SK-N-SH (cell line): ENCODE results near the gene ZNF569. TPM values are rescaled to one million over a fixed set of nuclear protein-coding genes. Genes with fewer than 3 reads are reported as not detected.
"Not testable (repeated sequence)": the region's sequence is repeated elsewhere in the genome, so short reads cannot be mapped to it uniquely, and the experiment has no call there.

Experiments used
- CTCF ChIA-PET: fragments of 300-600, 350-600 bp; formaldehyde crosslinking; extraction: SDS; loops from one replicate; lab custom pipeline; 2021; lab: Yijun Ruan, JAX
- POLR2A ChIA-PET: fragments of 350-600 bp; sonication (Branson Sonifier 250); formaldehyde crosslinking; extraction: SDS; loops from one replicate; lab custom pipeline; 2020; ENCODE audit warnings: antibody characterized with exemption, inconsistent platforms; lab: Yijun Ruan, JAX
- DNase-seq: peaks from one replicate; pipeline ENCODE4 v3.0.0; 2012
- H2AFZ ChIP-seq: fragments of 200-600 bp; sonication (generic); 2 replicates; pipeline ENCODE4 v1.8.1; 2016; ENCODE audit warnings: antibody characterized with exemption, mild to moderate bottlenecking, low read depth
- H3F3A ChIP-seq: fragments of 200-600 bp; sonication (generic); replicated peaks from 2 replicates; pipeline ENCODE3; 2016; ENCODE audit warnings: antibody characterized with exemption, mild to moderate bottlenecking; ENCODE audit not compliant: insufficient read depth
- H3K27ac ChIP-seq, 2 experiments: fragments of 200-500 bp in 1 of 2; fragments of 200-600 bp in 1 of 2; sonication (Bioruptor generic) in 1 of 2; sonication (generic), shearing (Covaris generic) in 1 of 2; 2 replicates each; pipeline versions ENCODE4 v1.5.1 to v1.6.1; 2014 to 2016; ENCODE audit warnings: low read depth in 2 of 2, inconsistent platforms in 1 of 2, low read length in 1 of 2, mild to moderate bottlenecking in 1 of 2, mixed read lengths in 1 of 2
- H3K27me3 ChIP-seq: fragments of 200-600 bp; sonication (generic), shearing (Covaris generic); 2 replicates; pipeline ENCODE4 v1.6.1; 2016; ENCODE audit warnings: mixed run types; ENCODE audit not compliant: insufficient read depth
- H3K36me3 ChIP-seq, 2 experiments: fragments of 200-500 bp in 1 of 2; fragments of 200-600 bp in 1 of 2; sonication (Bioruptor generic) in 1 of 2; sonication (generic) in 1 of 2; replicated peaks in 1 of 2; 2 replicates each; pipeline versions ENCODE3 to v1.5.1; 2014 to 2016; ENCODE audit warnings: low read length in 1 of 2, mild to moderate bottlenecking in 1 of 2; ENCODE audit not compliant: insufficient read depth in 2 of 2, control insufficient read depth in 1 of 2
- H3K4me1 ChIP-seq, 2 experiments: fragments of 200-500 bp in 1 of 2; fragments of 200-600 bp in 1 of 2; sonication (Bioruptor generic) in 1 of 2; sonication (generic), shearing (Covaris generic) in 1 of 2; 2 replicates each; pipeline versions ENCODE4 v1.5.1 to v1.6.1; 2014 to 2016; ENCODE audit warnings: low read depth in 1 of 2, low read length in 1 of 2, mixed run types in 1 of 2; ENCODE audit not compliant: insufficient read depth in 2 of 2, control insufficient read depth in 1 of 2
- H3K4me2 ChIP-seq: fragments of 200-600 bp; sonication (generic), shearing (Covaris generic); 2 replicates; pipeline ENCODE4 v1.6.1; 2017; ENCODE audit warnings: mixed run types
- H3K4me3 ChIP-seq, 2 experiments: fragments of 200-500 bp in 1 of 2; fragments of 200-600 bp in 1 of 2; sonication (Bioruptor generic) in 1 of 2; sonication (generic), shearing (Covaris generic) in 1 of 2; 2 replicates each; pipeline versions ENCODE4 v1.5.1 to v1.8.1; 2014 to 2016; ENCODE audit warnings: low read depth in 2 of 2, inconsistent platforms in 1 of 2, low read length in 1 of 2, mild to moderate bottlenecking in 1 of 2, mixed read lengths in 1 of 2, moderate library complexity in 1 of 2
- H3K79me2 ChIP-seq: fragments of 200-600 bp; sonication (generic); 2 replicates; pipeline ENCODE4 v1.8.1; 2017; ENCODE audit warnings: mild to moderate bottlenecking; ENCODE audit not compliant: insufficient read depth
- H3K9ac ChIP-seq: fragments of 200-600 bp; sonication (generic); 2 replicates; pipeline ENCODE4 v1.6.1; 2017; ENCODE audit warnings: mixed run types
- H3K9me2 ChIP-seq: fragments of 200-600 bp; sonication (generic); 2 replicates; pipeline ENCODE4 v1.6.1; 2017; ENCODE audit warnings: mixed run types
- H3K9me3 ChIP-seq: fragments of 200-600 bp; sonication (generic); 2 replicates; pipeline ENCODE4 v1.6.1; 2017; ENCODE audit warnings: mixed run types, mild to moderate bottlenecking, moderate library complexity
- H4K20me1 ChIP-seq: fragments of 200-600 bp; sonication (generic); 2 replicates; pipeline ENCODE4 v1.6.1; 2017; ENCODE audit warnings: mild to moderate bottlenecking, mixed run types; ENCODE audit not compliant: insufficient read depth
- EP300 ChIP-seq, 2 experiments: IDR thresholded peaks; 2 replicates each; pipeline versions ENCODE4 v1.4.0 to v1.6.1; 2012; ENCODE audit warnings: borderline replicate concordance in 1 of 2, low read depth in 1 of 2, low read length in 1 of 2
- SIN3A ChIP-seq: IDR thresholded peaks from 2 replicates; pipeline ENCODE4 v1.6.1; 2012; ENCODE audit warnings: low read depth, mild to moderate bottlenecking, low read length, moderate library complexity, borderline replicate concordance
- ZBTB33 ChIP-seq: IDR thresholded peaks from 2 replicates; pipeline ENCODE4 v1.4.0; 2012; ENCODE audit warnings: low read depth, borderline replicate concordance
- WGBS: methylation state at CpG from one replicate; pipeline ENCODE4 v1.1.6; 2017; ENCODE audit warnings: low lambda C conversion rate; 5-methylcytosine and 5-hydroxymethylcytosine counted together
- polyA plus RNA-seq, 3 experiments: library from polyadenylated mRNA; depleted of rRNA; stranded (reverse); fragments of >200 nt; gene quantifications; 2 replicates each; pipeline ENCODE4 v1.2.3, GENCODE V29; 2012
- TF ChIP-seq, protein P1 (sequence below): fragments of 150-350 bp; IDR thresholded peaks from 2 replicates; pipeline ENCODE4 v1.6.1; 2017; ENCODE audit warnings: antibody characterized with exemption, low read length, low read depth, borderline replicate concordance

Gene ZNF569
- polyA plus RNA-seq, 1 of the 3 experiments (the other 2 are of a cell fraction): 2.0 TPM

DNA sequence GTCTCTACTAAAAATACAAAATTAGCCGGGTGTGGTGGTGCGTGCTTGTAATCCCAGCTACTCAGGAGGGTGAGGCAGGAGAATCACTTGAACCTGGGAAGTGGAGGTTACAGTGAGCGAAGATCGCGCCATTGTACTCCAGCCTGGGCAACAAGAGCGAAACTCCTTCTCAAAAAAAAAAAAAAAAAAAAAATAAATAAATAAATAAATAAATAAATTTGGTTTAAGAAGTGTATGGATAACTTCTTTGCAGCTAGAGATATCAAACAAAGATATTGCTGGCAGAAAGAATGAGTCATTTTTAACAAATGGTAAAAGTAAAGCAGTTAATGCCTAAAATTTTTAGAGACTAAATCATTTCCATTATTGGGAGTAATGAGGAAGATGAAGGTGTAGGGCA is 75.8 kb downstream of the ZNF569 start:
- 85% methylated on average over 6 of the region's 6 CpGs for WGBS

GRCh38 chr19:37389234-37389633 is 78.0 kb downstream of the ZNF569 start:
- Histone ChIP-seq H3K4me2 (no peak overlapping the region), H2AFZ (no peak overlapping the region), H3K79me2 (no peaks in the 10 kb centered on the region), H3K36me3 (peaks cover 26 to 52% of the 10 kb centered on the region in 2 experiments), H3K4me3 (no peak overlapping the region; a peak in 1 of 4 replicates), H3K9me3 (peaks cover 28% of the 10 kb centered on the region), H3K27ac (no peak overlapping the region), H3K27me3 (no peaks in the 10 kb centered on the region), H3K9ac (no peak overlapping the region), H3F3A (no peaks in the 10 kb centered on the region), H3K9me2 (no peaks in the 10 kb centered on the region), H3K4me1 (no peaks in the 10 kb centered on the region), H4K20me1 (no peaks in the 10 kb centered on the region)
- ChIA-PET CTCF (interaction anchor here (1.3 kb wide), 1 partner anchor 21 kb away, joined by 3 read pairs; no protein-coding TSS in a partner anchor), POLR2A (no interaction called here)
- TF ChIP-seq ZBTB33 (no peak), SIN3A (no peak), EP300 (IDR thresholded peaks at IDR 0.05; ENCODE audit: borderline replicate concordance in 1 of 2, low read depth in 1 of 2, low read length in 1 of 2) (no peak)
- TF ChIP-seq, protein P1, sequence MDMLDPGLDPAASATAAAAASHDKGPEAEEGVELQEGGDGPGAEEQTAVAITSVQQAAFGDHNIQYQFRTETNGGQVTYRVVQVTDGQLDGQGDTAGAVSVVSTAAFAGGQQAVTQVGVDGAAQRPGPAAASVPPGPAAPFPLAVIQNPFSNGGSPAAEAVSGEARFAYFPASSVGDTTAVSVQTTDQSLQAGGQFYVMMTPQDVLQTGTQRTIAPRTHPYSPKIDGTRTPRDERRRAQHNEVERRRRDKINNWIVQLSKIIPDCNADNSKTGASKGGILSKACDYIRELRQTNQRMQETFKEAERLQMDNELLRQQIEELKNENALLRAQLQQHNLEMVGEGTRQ: no peak
- DNase-seq: no peak
- 94% methylated on average over 4 of the region's 4 CpGs for WGBS

More for the DNA sequence above, 75.8 kb downstream of the ZNF569 start:
- CTCF ChIA-PET: interaction anchor here (0.6 kb wide), 1 partner anchor 30 kb away, joined by 3 read pairs; no protein-coding TSS in a partner anchor
- POLR2A ChIA-PET, H3K9me2 ChIP-seq, H3K79me2 ChIP-seq, H3K9ac ChIP-seq, H3K27ac ChIP-seq, H4K20me1 ChIP-seq, H2AFZ ChIP-seq, H3F3A ChIP-seq, H3K27me3 ChIP-seq, H3K4me1 ChIP-seq, DNase-seq, H3K4me3 ChIP-seq, H3K4me2 ChIP-seq: not testable (repeated sequence)
- Histone ChIP-seq H3K9me3 (peaks cover 19% of the 10 kb centered on the region), H3K36me3 (peaks cover 16 to 31% of the 10 kb centered on the region in 2 experiments)
